Measurements from ENCODE around the gene PLA2R1.

GRCh38 chr2:159894145-159894838, 168.1 kb downstream of the PLA2R1 start:
- TF ChIP-seq, protein P1, sequence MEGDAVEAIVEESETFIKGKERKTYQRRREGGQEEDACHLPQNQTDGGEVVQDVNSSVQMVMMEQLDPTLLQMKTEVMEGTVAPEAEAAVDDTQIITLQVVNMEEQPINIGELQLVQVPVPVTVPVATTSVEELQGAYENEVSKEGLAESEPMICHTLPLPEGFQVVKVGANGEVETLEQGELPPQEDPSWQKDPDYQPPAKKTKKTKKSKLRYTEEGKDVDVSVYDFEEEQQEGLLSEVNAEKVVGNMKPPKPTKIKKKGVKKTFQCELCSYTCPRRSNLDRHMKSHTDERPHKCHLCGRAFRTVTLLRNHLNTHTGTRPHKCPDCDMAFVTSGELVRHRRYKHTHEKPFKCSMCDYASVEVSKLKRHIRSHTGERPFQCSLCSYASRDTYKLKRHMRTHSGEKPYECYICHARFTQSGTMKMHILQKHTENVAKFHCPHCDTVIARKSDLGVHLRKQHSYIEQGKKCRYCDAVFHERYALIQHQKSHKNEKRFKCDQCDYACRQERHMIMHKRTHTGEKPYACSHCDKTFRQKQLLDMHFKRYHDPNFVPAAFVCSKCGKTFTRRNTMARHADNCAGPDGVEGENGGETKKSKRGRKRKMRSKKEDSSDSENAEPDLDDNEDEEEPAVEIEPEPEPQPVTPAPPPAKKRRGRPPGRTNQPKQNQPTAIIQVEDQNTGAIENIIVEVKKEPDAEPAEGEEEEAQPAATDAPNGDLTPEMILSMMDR (IDR thresholded peaks at IDR 0.05), result no peak
- no peak for TF ChIP-seq POLR2AphosphoS5 (IDR thresholded peaks at IDR 0.05)
- TF ChIP-seq POLR2A (IDR thresholded peaks at IDR 0.05), result no peak

All from transverse colon (tissue), 4 donors.